ENCODE results near the gene EGFLAM.

The EGFLAM gene

DNA sequence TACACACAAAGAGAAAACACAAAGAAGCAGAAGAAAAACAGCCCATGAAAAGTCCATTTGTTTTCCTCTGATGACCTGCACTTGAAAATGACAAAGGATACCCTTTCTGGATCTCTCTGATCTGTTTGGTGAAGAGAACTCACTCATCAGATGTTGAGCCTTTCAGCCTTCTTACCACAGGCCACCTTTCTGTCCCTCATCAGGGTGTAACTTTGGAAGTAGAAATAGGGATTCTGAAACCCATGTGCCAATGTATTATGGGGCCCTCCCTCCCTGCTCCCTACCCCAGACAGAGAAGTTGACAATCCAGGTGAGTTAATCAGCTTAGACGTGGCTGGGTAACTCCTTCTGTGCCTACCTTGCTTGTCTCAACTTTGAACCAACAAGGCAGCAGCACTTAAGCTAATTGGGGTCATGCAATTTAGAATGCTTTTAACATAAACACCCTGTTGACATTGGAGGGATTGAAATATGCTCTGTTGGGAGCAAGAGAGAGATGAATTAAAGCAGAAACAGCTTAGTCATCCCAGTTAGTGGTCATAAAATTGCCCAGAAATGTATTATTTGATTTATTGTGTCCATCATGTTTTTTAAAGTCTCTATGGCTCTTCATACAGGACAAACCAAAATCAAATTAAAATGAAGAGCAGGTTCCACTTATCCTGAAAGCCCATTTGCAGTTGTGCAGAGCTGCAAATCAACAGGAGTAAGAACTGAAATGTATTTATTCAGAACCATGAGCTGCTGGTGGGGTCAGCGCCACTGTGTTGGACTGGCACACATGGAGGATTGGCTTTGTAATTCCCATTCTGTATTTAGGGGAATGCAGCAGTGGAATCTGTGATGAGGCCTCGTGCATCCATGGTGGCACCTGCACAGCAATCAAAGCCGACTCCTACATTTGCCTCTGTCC lies 166.0 kb downstream of the EGFLAM start:
- Mint-ChIP-seq H3K27ac (no peak overlapping the region), H3K4me3 (no peak overlapping the region), H3K27me3 (peaks cover 14% of the 10 kb centered on the region), H3K36me3 (no peaks in the 10 kb centered on the region), H3K4me1 (no peaks in the 10 kb centered on the region), H3K9me3 (no peaks in the 10 kb centered on the region)
- ATAC-seq = no peak

DNA sequence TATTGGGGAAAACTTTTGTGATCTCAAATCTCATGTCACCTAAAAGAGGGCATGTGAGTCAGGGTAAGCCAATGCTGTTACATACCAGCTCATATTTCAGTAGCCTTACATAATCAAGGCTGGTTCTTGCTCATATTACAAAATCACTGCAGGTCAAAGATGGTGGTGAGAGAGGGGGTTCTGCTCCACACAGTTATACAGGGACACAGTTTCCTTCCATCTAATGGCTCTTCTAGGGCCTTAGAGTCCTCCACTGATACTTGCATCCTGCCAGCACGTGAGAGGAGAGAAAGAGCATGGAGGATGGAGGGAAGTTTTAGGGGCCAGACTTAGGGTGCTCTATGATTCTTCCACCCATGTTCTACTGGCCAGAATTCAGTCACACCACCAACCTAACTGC lies 168.1 kb downstream of the EGFLAM start:
- peaks cover 21% of the 10 kb centered on the region for H3K27me3 Mint-ChIP-seq

DNA sequence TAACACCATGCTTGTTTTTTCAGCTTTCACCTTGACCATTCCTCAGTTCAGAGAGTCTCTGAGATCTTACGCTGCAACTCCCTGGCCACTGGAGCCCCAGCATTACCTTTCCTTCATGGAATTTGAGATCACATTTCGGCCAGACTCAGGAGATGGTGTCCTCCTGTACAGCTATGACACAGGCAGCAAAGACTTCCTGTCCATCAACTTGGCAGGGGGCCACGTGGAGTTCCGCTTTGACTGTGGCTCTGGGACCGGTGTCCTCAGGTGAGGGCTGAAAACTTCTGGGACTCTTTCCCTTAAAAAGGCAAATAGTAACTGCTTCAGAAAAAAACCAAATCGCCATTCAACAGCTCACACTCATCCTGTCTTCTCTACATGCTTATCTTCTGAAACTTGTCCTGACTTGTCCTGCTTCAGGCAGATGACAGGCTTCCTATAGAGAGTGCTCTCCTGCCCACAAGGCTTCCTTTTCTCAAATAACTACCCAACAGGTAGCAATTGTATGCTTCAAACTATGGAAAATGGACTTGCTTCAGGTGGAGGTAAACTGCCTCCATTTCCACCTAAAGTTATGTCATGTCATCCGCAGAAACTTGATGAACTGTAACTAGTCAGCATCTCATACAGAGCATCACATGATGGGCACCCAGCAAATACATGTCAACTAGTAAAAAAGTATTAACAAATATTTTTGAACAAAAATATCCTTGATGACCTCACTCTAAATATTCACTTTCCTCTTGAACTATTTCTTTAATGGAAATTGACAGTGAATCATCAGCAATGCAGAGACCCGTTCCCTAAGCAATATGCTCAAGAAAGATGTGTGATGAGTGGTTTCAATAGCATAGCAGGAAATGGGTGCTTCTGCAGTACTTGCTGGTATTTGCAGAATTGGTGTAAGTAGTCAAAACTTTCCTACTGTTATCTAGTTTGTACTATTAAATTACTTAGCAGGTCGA lies 168.9 kb downstream of the EGFLAM start:
- no peaks in the 10 kb centered on the region for H3K4me1 Mint-ChIP-seq
- H3K9me3 Mint-ChIP-seq = no peaks in the 10 kb centered on the region
- H3K27me3 Mint-ChIP-seq = peaks cover 24% of the 10 kb centered on the region
- no peak overlapping the region for H3K4me3 Mint-ChIP-seq
- H3K27ac Mint-ChIP-seq = no peak overlapping the region
- no peaks in the 10 kb centered on the region for H3K36me3 Mint-ChIP-seq
- no peak for ATAC-seq

More for the DNA sequence above, 168.1 kb downstream of the EGFLAM start:
- Mint-ChIP-seq H3K4me1 (no peaks in the 10 kb centered on the region), H3K4me3 (no peak overlapping the region), H3K9me3 (no peaks in the 10 kb centered on the region), H3K27ac (no peak overlapping the region), H3K36me3 (no peaks in the 10 kb centered on the region)
- ATAC-seq = no peak

DNA sequence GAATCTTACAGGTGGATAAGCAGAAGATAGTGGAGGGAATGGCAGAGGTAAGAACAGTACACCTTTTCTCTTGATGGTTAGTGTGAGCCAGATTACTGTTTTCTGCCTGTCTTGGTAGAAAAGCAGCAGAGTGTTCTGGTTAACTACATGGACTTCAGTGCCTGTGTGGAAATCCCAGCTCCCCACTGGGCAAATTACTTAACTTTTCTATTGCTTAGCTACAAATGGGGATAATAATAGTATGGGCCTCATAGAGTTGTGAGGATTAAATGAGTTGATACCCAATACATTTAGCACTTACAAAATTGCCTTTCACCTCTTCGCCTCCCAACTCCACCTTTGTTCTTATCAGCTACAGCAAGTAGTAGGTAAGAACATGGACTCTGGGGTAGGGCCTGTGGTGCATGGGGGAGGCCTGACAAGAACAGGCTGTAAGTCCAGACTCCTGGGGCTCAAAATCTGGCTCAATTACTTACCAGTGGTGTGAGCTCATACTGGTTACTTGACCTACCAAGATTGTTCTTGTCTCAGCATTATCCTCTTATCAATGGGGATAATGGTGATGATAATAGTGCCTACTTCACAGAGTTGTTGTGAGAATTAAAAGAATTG lies 173.0 kb downstream of the EGFLAM start:
- Mint-ChIP-seq H3K27ac (no peak overlapping the region), H3K9me3 (no peaks in the 10 kb centered on the region), H3K36me3 (no peaks in the 10 kb centered on the region), H3K27me3 (peaks cover 46% of the 10 kb centered on the region), H3K4me1 (no peaks in the 10 kb centered on the region), H3K4me3 (no peak overlapping the region)
- no peak for ATAC-seq

DNA sequence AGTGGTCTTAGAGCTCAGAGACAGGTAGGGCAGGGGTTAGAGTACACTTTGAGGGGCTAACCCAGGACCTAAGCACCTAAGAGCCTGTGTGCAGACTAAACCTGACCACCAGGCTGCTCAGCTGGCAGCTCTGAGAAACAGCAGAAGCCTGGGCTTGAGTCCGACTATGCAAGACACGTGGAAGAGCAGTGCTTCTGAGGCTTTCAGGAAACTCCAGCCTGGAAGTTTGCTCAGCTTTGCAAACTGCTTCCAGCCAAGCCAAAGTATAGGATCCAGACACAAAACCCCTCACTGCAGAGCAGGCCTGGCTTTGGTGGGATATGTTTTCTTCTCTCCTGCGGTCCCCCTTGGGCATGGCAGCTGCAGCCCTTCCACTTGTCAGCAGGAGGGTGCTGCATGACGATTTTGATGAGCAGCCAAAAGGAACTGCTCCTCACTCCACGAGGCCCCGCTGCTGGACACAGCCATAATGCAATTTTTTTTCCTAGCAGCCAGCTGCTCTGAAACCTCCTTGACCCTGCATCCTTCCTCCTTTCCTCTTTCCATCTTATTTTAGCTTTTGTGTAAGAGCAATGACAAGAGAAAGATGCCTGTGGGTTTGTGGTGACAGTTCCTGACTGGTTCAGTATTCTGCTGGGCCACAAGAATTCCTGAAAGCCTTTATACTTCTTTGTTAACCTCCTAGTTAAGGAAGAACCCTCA lies 175.0 kb downstream of the EGFLAM start:
- no peak for ATAC-seq
- H3K27me3 Mint-ChIP-seq = peaks cover 58% of the 10 kb centered on the region

DNA sequence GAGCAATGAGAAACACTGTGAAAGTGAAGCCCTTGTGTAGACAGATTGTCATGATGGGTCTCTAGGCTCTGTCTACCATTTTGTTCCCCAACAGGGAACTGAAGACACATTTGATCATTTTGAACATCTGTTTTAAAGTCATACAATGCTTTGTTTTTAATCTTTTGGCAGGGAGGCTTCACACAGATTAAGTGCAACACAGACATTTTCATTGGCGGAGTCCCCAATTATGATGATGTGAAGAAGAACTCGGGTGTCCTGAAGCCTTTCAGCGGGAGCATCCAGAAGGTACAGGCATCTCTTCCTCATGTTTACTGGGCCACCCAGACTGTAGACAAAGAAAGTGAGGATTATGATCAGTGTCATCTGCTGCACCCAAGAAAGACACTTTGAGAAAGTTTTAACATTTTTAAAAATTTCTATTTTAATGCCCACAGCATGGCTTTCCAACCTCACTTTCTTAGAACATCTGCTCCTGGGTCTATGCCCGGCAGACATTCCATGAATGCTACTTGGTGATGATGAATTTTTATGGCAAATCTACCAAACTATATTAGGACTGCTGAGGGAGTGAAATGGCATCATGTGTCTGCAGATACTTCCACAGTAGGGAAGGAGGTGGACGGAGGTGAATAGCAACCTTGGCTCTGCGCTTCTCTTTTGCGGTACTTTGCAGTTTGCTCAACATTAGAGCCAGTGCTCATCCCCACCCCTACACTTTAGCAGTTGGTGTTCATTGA lies 176.8 kb downstream of the EGFLAM start:
- no peak overlapping the region for H3K4me3 Mint-ChIP-seq
- no peaks in the 10 kb centered on the region for H3K36me3 Mint-ChIP-seq
- peaks cover 68% of the 10 kb centered on the region for H3K27me3 Mint-ChIP-seq
- H3K4me1 Mint-ChIP-seq = no peaks in the 10 kb centered on the region
- H3K9me3 Mint-ChIP-seq = no peaks in the 10 kb centered on the region
- ATAC-seq = no peak
- no peak overlapping the region for H3K27ac Mint-ChIP-seq

More for the DNA sequence above, 175.0 kb downstream of the EGFLAM start:
- Mint-ChIP-seq H3K4me1 (no peaks in the 10 kb centered on the region), H3K9me3 (no peaks in the 10 kb centered on the region), H3K4me3 (no peak overlapping the region), H3K36me3 (no peaks in the 10 kb centered on the region), H3K27ac (no peak overlapping the region)

DNA sequence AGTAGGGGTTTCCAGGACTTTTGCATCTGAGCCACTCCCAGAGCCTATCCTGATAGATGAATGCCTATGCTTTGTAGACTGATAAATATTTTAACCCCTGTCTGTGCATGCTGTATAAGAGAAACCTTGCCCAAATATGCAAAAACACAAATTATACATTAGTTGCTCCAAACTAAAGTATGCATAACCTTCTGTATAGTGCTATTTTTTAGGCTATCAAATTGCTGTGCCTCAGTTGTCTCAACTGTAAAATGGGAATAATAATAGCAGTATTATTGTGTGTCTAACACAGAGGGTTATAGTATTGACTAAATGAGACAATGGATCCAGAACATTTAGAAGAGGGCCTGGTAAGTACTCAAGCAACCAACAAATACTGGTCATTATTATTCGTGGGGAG lies 180.4 kb downstream of the EGFLAM start:
- H3K4me3 Mint-ChIP-seq = no peak overlapping the region
- no peaks in the 10 kb centered on the region for H3K4me1 Mint-ChIP-seq
- H3K27me3 Mint-ChIP-seq = peaks cover 56% of the 10 kb centered on the region

DNA sequence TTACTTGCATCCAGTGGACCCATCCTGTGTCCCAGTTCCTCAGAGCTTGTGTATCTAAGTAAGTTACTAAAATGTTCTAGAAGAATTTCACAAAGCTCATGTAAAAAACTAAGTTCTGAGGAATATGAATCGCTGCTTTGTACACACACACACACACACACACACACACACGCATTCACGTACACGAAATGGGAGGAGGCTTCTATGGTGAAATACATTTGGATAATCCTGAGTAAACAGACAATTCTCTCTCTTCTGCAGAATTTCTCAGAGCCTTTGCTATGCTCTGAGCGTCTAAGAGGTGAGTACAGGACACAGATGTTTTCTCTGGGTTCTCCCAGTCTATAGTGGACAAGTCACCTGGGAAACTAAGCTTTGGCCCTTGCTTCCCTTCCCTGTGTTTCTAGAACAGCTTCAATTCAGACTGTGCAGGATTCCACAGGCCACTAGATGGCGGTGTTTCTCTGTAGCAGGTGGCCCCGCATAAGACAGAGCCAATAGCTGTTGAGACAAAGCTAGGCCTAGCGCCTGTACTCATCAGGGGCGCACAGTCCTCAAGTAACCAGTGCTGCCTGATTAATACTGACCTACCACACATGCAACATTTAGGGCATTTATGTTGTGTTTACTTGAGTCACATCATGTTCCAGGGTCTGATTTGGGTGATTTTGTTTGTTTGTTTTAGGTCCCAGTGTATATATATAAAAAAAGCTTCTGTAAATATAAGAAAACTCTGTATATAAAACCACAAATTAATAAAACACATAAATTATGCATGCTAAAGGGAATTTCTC lies 183.3 kb downstream of the EGFLAM start:
- Mint-ChIP-seq H3K9me3 (peaks cover 4% of the 10 kb centered on the region), H3K4me1 (no peaks in the 10 kb centered on the region), H3K4me3 (no peak overlapping the region), H3K27me3 (peaks cover 57% of the 10 kb centered on the region), H3K36me3 (no peaks in the 10 kb centered on the region), H3K27ac (no peak overlapping the region)
- ATAC-seq = peak; percentile 95

More for the DNA sequence above, 180.4 kb downstream of the EGFLAM start:
- Mint-ChIP-seq H3K27ac (no peak overlapping the region), H3K36me3 (no peaks in the 10 kb centered on the region), H3K9me3 (no peaks in the 10 kb centered on the region)
- no peak for ATAC-seq

DNA sequence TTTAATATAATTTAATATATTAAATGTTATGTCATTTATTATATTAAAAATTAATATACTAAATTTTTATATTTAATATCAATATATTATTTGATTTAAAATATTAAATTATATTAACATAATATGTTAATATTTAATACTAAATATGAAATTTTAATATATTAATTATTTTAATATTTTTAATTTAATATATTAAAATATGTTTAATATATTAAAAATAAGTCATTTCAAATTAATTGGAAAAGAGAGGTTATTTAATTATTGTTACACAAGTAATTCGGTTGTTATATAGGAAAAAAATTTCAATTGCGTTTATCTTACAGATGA lies 183.9 kb downstream of the EGFLAM start:
- no peaks in the 10 kb centered on the region for H3K36me3 Mint-ChIP-seq
- H3K4me3 Mint-ChIP-seq = no peak overlapping the region
- no peak for ATAC-seq
- no peaks in the 10 kb centered on the region for H3K4me1 Mint-ChIP-seq
- H3K9me3 Mint-ChIP-seq = peaks cover 4% of the 10 kb centered on the region
- no peak overlapping the region for H3K27ac Mint-ChIP-seq
- H3K27me3 Mint-ChIP-seq = peaks cover 57% of the 10 kb centered on the region

DNA sequence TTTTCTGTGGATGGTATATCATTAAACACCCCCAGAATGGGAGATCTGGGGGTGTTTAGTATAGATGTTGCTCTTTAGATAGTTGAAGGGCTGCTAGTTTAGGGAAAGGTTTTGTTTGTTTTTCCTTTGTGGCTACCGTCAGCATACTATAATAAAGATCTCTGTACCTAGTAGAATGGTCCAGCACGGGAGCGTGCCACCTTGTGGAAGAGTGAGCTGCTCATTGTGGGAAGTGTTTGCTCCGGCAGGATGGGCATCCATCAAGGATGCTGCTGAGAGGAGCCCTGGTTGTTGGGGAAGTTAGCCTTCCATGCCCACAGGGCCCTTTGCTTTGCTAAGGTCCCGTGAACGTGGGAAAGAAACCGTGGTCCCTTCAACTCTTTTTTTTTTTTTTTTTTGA lies 185.0 kb downstream of the EGFLAM start:
- Mint-ChIP-seq H3K4me1 (no peaks in the 10 kb centered on the region), H3K9me3 (peaks cover 4% of the 10 kb centered on the region), H3K4me3 (no peak overlapping the region), H3K36me3 (no peaks in the 10 kb centered on the region), H3K27ac (no peak overlapping the region), H3K27me3 (peaks cover 66% of the 10 kb centered on the region)
- ATAC-seq = no peak

DNA sequence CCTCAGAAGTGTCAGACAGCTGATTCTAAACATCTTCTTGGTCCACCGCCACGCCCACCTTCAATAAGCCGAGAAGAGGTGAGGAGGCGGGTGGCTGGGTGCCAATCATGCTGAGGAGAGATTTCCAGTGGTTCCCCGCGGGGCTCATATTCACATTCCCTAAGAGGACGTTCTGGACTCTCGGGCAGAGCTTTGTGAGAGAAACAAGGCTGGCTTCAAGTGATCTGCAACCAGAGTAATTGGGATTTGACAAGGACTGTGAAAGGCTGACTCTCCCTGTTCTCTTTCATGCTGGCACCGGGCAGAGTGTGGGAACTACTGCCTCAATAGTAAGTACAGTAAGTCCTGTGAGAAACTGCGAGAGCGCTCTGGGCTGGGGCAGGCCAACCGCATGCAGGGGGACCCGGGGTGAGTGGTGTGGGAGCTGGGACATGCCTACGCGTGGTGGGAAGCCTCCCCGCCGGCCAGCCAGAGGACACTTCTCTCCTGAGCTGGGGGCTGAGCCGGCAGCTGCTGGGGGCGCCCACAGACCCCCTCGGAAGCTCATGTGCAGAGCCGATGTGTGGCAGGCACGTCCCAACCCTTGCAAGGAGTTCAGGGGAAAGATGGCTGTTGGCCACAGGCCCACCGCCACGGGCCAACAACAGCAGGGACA lies 187.1 kb downstream of the EGFLAM start:
- ATAC-seq = no peak
- Mint-ChIP-seq H3K27me3 (peaks cover 69% of the 10 kb centered on the region), H3K36me3 (no peaks in the 10 kb centered on the region), H3K4me3 (no peak overlapping the region), H3K4me1 (no peaks in the 10 kb centered on the region), H3K27ac (no peak overlapping the region), H3K9me3 (peaks cover 4% of the 10 kb centered on the region)

DNA sequence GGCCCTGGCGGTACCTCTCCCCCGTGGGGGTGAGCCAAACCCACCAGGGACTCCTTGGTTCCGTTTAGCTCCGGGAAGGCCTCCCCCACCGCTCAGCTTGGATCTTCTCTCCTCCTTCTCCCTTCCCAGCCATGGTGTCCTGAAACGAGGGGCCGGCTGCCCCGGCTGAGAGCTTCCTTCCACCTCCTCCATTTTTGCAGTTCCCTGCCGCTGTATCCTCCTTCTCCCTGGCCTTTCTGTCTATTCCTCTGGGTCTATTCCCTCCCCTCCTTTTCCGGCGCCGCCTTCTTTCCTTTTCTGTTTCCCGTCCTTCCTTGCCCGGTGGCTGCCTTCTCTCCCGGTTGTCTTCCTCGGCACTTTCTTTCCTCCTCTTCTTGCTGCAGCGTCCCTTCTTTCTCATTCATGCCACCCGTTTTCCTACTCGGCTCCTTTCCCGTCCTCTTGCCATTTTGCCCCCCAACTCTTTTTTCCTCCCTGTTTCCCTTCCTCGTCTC lies 187.7 kb downstream of the EGFLAM start:
- peaks cover 4% of the 10 kb centered on the region for H3K9me3 Mint-ChIP-seq
- ATAC-seq = no peak
- no peaks in the 10 kb centered on the region for H3K36me3 Mint-ChIP-seq
- H3K27ac Mint-ChIP-seq = no peak overlapping the region
- no peaks in the 10 kb centered on the region for H3K4me1 Mint-ChIP-seq
- no peak overlapping the region for H3K4me3 Mint-ChIP-seq
- peaks cover 69% of the 10 kb centered on the region for H3K27me3 Mint-ChIP-seq

DNA sequence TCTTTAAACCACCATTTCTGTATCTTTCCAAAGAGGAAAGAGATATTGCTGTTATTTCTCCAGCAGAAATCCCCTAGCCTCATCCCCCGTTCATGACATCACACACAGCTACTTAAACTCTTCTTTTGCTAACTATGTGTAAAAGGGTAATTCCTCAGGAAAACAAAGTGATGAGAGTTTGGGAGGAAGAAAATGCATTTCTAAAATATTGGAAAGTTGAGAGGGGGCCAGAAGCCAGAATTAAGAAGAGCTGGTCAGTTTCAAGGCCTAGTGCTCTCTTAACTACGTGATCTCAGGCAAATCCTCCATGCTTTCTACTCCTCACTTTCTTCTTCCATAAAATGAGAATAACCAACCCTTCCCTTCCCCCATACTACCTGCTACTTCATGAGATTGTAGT lies 188.7 kb downstream of the EGFLAM start:
- Mint-ChIP-seq H3K4me3 (no peak overlapping the region), H3K27ac (no peak overlapping the region), H3K9me3 (peaks cover 4% of the 10 kb centered on the region), H3K4me1 (no peaks in the 10 kb centered on the region), H3K36me3 (no peaks in the 10 kb centered on the region), H3K27me3 (peaks cover 64% of the 10 kb centered on the region)
- ATAC-seq = no peak

All from stimulated activated memory B cell treated with anti-CD40 and anti-IgM and Interleukin-4, amounts not matched to agents 10 μg/mL and 1 μg/mL and 100 μg/mL, for 72 hours (primary cell).